Measurements from ENCODE around the gene CLPSL2.

GRCh38 chr6:35817515-35817914, 41.1 kb downstream of the CLPSL2 start:
- TF ChIP-seq CTCF (IDR thresholded peaks at IDR 0.05) (no peak), POLR2A (IDR thresholded peaks at IDR 0.05) (no peak)

Measured in lower leg skin (tissue), 3 donors.